ENCODE results near the gene CFAP46.
"Not testable (repeated sequence)": the region's sequence is repeated elsewhere in the genome, so short reads cannot be mapped to it uniquely, and the experiment has no call there.

The CFAP46 gene

DNA sequence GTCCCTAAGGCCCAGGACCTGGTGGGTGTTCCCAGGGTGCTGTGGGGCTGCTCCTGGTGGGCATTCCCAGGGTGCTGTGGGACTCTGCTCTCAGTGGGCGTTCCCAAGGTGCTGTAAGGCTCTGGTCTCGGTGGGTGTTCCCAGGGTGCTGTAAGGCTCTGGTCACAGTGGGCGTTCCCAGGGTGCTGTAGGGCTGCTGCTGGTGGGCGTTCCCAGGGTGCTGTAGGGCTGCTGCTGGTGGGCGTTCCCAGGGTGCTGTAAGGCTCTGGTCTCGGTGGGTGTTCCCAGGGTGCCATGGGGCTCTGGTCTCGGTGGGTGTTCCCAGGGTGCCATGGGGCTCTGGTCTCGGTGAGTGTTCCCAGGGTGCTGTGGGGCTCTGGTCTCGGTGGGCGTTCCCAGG is 99.1 kb downstream of the CFAP46 start:
- DNase-seq (ENCODE audit: low read depth), result not testable (repeated sequence)

DNA sequence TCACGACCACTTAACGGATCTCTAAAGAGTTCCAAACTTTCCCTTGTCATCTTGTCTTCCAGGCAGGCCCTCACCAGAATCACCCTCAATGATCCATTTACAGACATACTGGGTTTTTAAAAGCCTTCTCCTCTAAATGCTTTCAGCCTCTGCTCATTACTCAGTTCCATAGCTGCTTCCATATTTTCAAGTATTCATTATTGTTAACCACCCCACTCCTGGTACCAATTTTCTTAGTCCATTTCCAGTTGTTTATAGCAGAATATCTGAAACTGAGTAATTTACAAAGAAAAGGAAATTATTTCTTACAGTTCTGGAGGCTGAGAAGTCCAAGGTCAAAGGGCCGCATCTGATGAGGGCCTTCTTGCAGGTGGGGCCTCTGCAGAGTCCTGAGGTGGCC is 100.0 kb downstream of the CFAP46 start:
- DNase-seq (ENCODE audit: low read depth), result no peak

DNA sequence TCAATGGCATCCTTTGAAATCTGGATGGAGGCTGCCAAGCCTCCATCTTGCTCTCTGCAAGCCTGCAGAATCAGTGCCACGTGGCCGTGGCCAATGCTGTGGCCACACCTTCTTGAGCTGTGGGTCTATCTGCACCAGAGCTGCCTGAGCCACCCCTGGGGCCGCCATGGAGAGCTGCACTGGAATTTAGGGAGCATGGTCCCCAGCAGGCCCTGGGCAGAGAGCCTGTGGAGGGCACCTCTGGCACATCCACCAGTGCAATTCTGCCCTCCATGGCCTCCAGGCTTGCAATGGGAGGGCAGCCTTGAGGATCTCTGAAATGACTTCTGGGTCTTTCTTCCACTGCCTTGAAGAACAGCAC is 100.8 kb downstream of the CFAP46 start:
- no peak for DNase-seq (ENCODE audit: low read depth)

DNA sequence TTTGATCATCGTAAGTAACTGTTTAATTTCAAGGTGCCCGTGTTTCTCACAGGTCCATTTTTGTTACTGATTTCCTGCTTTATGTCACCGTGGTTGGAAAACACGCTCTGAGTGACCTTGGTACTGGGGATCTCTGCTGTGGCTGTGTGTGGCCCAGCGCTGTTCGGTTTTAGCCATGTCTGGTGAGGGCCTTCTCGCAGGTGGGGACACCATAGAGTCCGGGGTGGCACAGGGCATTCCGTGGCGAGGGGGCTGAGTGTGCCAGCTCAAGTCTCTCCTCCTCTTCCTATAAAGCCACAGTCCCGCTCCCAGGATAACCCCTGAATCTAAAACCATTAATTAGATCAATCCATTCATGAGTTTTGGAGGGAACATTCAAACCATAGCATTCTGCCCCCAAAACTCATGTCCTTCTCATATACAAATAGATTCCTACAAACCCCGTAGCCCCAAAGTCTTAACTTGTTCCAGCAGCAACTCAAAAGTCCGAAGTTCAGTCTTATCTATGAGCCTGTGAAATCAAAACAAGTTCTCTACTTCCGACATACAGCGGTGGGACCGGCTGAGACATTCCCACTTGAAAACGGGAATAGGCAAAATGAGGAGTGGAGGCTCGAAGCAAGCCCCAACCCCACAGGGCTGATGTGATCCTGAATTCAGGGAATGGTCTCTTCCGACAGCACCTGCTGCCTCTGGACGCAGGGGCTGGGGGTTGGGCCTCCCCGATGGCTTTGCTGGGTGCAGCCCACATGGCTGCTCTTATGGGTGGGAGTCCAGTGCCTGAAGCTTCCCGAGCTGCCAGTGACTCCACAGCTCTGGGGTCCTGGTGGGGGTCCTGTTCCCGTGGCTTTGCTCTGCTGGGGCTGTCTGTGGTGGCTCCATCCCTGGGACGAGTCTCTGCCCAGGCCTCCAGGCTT is 101.4 kb downstream of the CFAP46 start:
- no peak for DNase-seq (ENCODE audit: low read depth)

DNA sequence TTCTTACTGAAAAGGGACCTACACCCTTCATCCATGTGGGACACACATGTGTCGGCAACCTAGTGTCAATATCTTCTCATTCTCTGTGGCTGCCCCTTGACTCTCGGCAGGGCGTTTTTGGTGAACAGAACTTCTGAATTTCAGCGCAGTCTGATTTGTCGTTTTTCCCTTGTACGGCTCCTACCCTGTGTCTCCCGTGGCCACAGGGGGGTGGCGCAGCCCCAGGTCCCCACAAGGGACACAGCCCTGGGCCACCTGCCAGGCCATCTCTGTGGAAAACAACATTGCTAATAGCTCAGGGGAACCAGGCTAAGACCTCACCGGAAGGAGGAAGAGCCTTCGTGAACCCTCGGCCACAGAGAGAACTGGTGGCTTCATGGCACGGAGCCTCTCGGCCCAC is 103.3 kb downstream of the CFAP46 start:
- DNase-seq (ENCODE audit: low read depth), result no peak

DNA sequence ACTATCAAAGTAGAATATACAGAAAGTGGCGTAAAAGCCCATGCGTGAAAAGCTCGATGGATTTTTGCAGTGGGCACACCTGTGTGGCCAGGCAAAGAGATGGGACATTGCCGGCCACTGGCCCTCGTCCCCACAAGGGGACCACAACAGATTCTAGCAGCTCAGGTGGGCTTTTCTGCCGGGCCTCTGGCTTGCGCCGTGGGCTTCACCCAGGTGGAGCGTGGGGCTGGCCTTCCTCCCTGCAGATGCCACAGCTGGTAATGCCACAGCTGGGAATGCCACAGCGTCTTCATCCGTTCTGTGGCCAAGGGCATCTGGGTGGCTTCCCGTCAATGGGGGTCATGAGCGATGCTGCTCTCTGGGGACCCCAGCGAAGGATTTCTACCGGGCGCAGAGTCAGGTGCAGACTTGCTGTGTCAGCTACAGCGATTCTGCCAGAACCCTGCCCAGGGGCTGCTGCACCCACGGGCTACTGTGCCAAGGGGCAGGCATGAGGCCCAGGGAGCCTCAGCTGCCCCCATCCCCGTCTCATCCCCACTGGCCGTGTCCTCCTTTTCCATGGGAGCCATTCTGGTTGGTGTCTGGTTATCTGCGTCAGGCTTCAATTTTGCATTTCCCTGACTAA is 103.9 kb downstream of the CFAP46 start:
- DNase-seq (ENCODE audit: low read depth), result no peak

DNA sequence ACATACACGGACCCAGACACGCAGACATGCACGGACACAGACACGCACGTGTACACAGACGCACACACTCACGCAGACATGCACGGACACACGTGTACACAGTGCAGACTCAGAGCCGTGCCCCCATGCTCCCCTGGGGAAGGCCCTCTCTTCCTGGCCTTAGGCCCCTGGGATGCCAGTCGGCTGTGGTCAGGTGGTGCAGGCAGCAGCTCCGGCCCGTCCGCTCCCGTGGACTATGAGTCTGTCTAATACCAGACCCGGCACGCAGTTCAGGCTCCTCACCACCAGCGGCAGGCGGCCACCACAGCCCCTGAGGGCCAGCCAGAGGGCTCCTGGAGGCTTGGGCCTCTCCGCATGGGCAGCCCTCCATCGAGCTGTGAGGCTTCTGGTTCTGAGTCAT is 104.5 kb downstream of the CFAP46 start:
- DNase-seq (ENCODE audit: low read depth), result no peak

DNA sequence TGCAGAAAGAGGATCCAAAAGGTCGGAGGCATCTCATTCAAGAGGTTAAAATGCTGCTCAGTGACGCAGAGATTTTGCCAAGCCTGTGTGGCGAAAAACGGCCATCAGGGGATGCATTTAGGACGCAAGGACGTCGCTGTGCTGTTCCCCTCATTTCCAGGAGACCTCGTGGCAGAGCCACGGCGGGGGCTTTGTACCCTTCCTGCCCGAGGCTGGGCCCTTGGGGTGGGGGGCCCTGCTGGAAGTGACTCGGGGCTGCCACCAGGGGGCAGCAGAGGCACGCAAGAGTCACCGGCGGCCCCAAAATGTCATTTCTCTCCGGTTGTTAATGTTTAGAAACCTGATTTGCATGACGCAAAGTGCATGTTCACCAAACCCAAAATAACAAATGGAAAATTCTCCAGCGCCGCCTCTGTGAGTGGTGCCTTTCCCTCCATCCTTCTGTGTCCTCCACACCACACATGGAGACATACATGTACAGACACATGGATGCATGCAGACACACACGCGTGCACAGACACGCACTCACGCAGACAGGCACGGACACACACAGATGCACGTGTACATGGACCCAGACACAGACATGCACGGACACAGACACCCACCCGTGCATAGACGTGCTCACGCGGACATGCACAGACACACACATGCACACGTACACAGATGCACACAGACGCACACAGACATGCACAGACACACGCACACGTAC is 105.4 kb downstream of the CFAP46 start:
- DNase-seq (ENCODE audit: low read depth), result no peak

DNA sequence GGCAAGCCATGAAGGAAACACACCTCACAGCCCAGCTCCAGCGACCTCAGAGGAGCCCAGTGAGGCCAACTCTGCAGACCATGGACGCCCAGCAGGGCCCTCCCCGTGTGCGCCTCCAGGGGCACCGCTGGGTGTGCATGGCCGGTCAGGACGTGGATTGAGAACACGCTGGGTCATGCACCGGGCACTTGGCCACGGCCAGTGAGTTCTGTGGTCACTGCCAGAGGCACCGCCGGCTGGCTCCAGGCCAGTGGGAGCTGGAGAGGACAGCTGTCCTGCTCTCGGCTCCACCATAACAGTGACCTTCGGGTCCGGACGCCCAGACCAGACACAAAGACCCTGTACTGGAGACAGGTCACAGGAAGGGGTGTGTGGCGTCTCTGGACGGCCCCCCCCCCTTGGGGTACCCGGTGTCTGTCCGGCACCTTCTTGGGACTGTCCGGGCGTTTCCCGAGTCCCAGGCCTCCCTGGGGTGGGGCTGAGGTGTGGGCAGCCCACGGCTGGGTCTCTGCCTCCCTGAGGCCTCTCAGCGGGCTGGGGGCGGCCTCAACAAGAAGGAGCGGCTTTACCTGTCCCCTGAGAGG is 106.0 kb downstream of the CFAP46 start:
- no peak for DNase-seq (ENCODE audit: low read depth)

DNA sequence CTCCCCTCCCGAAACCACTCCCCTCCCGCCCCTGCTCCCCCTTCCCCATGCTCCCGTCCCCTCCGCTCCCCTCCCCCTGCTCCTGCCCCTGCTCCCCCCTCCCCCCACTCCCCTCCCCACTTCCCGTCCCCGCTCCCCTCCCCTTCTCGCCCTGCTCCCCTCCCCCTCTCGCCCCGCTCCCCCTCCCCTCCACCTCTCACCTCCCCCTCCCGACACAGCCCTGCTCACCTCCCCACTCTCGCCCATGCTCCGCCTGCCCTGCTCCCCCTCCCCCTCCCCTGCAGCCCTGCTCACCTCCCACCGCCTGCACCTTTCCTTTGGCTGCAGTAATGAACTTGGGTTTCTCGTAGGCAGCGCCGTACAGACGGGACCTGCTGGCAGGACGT is 106.5 kb downstream of the CFAP46 start:
- no peak for DNase-seq (ENCODE audit: low read depth)

DNA sequence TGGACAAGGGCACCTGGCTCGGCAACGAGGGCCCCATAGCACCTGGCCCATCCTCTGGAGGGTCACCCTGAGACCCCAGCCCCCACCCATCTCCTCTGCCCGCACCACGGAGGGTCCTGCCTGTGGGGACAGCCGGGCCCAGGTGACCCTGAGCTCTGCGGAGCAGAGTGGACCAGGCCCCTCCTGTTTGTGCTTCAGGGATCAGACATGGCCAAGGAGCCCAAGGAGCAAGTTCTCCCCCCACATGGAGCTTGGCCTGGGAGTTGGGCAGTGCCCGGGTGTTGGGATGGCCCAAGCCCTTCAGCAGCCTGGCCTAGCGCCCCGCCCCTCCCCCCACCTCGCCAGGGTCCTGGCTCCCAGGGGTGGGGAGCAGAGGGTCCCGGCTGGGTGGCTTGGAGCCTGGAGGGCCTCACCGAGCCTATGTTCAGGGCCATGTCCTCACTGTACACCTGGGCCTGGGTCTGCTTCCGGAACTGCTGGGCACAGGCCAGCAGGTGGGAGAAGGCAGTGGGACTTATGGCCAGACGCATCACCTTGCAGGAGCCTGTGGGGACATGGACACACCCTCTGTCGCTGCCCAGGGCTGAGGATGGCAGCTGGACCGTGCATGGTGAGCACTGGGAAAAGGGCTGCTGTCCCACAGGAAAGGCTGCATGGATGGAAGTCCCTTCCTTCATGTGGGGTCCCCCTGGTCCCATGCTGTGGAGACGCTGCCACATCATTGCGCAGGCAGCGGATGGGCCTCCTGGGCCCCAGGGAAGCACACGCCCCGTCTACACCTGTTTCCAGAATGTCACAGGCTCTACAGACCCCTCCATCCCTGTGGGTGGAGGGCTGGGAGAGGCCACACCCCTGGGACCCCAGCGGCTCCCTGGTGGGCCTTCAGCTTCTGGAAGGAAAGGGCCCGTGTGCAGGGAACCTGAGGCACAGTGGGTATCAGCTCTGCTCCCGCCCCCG is 107.2 kb downstream of the CFAP46 start:
- no peak for DNase-seq (ENCODE audit: low read depth)

DNA sequence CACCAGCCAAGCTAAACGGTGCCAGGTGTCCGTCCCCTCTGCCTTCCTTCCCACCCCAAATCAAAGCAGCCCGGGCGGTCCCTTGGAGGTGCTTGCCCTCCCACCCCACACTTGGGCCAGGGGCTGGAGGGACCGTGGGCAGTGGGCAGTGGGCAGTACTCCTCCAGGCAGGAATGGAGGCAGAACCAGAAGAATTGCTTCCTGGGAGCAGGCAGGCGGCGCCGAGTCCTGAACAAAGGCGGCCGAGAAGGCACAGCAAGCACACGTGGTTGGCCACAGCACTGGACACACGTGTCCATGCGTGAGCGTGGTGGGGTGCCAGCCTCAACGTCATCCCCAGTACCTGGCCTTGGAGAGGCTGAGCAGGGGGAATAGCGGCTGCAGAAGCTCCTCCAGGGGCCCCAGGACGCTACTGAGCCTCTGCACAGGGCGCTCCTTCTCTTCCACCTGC is 108.0 kb downstream of the CFAP46 start:
- no peak for DNase-seq (ENCODE audit: low read depth)

DNA sequence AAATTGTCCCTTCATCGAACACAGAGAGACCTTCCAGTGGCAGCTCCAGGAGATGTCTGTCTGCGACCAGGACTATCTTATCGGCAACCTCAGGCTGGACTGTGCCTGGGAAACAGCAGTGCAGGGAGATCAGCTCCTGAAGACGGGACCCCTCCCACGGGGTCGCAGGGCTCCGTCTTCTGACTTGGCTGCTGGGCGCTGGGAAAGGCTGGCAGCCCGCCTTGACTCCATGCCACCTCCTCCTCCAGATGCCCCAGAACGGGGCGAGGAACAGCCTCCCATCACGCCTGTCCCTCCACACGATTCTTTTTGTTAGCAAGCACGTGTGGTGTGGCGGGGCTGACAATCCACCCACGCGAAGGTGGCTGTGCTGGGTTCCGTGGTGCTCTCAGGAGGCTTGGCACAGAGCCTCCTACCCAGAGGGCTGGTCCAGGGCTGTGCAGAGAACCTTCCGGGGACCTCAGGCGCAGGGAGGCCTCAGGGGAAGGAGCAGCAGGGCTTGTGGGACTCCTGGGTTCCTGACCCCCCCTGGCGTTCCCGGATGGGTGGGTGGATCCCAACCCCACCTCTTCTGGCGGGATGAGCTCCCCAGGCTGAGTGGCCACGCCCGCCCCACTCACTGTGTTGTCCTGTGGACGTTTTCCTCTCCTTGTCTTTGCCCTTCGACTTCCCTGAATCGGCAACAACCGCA is 108.8 kb downstream of the CFAP46 start:
- DNase-seq (ENCODE audit: low read depth), result no peak

DNA sequence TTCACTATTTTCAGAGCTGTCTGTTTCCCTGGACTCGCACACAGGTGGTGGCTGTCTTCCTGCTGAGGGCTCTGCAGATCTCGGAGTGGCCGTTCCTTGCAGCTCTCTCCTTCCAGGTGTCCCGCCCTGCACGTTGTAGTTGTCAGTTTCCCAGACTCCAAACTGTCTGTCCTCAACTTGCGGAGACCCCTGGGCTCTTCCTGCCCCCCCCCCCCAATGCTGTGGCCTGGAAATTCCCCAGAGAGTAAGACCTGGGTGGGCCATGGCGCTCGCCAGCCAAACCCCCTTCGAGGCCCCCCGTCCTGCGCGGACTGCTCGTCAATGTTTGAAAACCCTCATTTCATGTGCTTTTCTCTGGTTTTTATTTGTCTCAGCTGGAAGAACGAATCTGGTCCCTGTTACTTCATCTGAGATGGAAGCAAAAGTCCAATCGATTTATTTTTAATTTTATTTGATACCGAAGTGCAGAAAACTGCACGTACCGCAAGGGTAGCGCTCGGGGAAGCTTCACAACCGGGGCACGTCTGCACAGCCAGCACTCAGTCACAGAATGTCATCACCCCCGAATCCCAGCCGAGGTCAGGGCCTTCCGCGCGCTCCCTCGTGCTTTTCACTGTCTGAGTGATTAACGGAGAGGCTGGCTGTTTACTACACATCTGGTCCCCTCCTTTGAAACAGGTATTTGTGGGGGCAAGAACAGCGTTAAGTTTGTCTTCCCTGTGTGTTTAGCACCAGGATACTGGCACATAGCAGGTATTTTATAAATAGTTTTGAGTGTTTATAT is 110.0 kb downstream of the CFAP46 start:
- DNase-seq (ENCODE audit: low read depth), result no peak

DNA sequence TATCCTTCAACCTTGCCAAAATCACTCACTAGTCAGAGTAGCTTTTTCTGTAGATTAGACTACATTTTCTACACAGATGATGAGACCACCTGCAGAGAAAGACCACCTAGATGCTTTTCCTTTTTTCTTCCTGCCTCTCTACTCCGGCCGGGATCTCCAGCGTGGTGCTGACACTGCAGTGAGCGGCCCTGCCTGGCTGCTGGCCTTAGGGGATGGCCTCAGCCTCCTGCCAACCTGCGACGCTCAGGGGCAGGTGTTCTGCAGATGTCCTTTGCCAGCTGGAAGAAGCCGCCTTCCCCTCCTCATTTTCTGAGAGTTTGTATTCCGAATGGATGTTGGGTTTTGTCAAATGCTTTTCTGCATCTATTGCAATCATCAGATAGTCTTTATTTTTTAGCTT is 113.0 kb downstream of the CFAP46 start:
- no peak for DNase-seq (ENCODE audit: low read depth)

DNA sequence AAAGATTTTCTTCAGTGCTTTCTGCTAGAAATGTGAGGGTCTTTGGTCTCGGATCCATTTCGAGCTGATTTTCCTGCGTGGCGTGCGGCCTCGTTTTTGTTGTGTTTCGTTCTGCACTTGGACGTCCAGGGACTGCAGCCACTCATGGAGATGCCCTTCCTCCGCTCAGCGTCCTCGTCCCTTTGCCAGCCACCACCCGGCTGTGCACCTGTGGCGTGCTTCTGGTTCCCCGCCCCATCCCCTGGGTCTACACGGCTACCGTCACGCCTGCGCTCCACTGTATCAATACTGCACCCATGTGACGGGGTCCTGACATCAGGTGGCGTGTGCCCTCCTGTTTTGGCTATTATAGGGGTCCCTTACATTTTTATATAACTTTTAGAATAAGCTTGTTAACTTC is 113.7 kb downstream of the CFAP46 start:
- DNase-seq (ENCODE audit: low read depth), result no peak

DNA sequence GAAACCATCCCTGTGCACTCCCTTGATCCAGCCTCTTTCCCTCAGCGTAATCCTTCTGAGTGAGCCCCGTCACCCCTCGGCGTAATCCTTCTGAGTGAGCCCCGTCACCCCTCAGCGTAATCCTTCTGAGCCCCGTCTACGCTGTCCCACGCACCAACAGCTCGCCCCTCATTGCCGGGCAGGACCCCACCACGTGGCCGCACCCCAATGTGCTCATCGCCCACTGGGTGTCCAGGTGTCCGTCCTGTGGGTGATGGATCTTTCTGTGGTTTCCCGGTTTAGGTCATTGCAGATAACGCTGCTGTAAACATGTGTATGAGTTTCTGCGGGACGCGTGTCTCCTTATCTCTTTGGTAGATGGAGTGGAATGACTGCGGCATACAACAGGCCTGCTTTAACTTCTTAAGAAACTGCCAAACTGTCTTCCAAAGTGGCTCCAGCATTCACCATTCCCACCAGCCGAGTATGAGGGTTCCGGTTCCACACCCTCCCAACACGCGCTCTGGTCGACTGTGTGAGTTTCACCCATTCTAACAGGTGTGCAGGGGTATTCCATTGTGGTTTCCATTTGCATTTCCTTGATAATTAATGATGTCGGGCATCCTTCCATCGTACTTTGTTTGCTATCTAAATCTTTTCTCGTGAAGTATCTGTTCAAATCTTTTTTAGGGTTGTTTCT is 114.4 kb downstream of the CFAP46 start:
- DNase-seq (ENCODE audit: low read depth), result no peak

DNA sequence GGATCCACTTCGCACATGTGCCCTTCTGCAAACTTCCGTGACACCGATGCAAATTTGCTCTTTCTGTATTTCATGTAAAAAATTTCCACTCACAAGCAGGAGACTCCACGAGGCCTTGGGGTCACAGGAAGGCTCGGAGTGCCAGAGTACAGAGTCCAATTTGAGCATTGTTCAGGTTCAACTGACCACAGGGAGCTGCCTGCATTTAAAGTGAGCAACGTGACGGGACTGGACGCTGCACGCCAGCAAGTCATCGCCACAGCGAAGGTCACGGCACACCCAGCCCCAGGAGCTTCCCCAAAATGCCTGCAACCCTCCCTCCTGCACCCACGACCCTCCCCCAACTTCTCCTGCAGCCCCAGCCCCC is 115.0 kb downstream of the CFAP46 start:
- no peak for DNase-seq (ENCODE audit: low read depth)

Data from T-helper 22 cell (primary cell).